HG02885 (cell line): ENCODE data around the gene ATG14.
A peak's percentile ranks its signal among the peaks of the same experiment; 100 is the strongest.
"Not testable (repeated sequence)": the region's sequence is repeated elsewhere in the genome, so short reads cannot be mapped to it uniquely, and the experiment has no call there.

Experiments used
- ATAC-seq: cut with Tn5 transposase; IDR thresholded peaks from one replicate; pipeline ENCODE4 v1.9.1; 2021; ENCODE audit warnings: mild to moderate bottlenecking; ENCODE audit not compliant: unreplicated experiment, poor library complexity

Gene ATG14

GRCh38 chr14:55353686-55354467, 57.8 kb downstream of the ATG14 start:
- ATAC-seq, result peak; percentile 5

DNA sequence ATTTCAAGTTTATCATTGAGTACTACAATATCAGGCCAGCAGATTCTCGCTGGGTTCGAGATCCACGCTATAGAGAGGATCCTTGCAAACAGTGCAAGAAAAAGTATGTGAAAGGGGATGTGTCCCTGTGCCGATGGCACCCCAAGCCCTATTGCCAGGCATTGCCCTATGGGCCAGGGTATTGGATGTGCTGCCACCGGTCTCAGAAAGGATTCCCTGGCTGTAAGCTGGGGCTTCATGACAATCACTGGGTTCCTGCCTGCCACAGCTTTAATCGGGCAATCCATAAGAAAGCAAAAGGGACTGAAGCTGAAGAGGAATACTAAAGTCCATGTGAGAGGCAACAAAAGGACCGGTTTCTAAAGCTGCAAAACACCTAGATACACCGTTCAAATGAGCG, 59.4 kb downstream of the ATG14 start:
- no peak for ATAC-seq

DNA sequence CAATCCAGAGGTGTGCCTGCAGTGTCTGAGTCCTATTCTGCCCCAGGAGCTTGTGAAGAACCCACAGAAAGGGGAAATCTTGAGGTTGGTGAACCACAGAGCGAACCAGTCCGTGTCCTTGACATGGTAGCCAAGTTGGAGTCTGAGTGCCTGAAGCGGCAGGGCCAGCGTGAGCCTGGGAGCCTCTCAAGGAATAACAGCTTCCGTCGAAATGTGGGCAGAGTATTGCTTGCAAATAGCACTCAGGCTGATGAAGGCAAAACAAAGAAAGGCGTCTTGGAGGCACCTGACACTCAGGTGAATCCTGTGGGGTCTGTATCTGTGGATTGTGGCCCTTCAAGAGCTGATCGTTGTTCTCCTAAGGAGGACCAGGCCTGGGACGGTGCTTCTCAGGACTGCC, 60.5 kb downstream of the ATG14 start:
- ATAC-seq, result no peak

GRCh38 chr14:55350461-55350860, 61.2 kb downstream of the ATG14 start:
- ATAC-seq, result no peak

GRCh38 chr14:55349565-55349964, 62.1 kb downstream of the ATG14 start:
- ATAC-seq, result no peak

DNA sequence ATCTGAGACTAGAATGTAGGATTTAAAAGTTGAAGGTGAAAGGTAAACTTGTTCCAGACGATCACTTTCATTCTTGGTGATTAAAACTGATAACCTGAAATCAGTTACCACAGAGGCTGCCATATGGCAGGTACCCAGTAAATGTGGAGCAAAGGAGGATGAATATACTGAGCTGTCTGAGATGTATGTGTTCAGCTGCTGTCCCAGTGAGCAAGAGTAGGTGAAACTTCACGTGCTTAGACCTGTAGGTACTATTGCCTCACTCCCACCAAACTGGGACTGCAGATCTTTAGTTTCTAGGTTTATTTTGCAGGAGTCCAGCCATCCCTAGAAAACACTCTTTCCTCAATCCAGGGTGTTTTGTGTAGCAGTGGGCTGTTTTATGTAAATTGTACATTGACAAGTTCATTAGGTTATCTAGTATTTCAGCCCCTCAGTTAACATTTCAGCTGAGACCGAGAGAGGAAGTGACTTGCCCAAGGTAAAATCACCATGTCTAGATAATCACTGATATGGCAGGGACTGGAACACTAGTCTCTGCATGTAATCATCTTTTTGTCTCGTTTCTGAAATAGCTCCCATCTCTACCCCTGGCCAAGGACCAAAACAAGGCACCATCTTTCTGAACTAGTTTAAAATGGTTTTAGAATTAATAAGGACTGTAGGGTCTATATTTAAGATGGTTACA, 62.7 kb downstream of the ATG14 start:
- ATAC-seq, result peak; percentile 58

DNA sequence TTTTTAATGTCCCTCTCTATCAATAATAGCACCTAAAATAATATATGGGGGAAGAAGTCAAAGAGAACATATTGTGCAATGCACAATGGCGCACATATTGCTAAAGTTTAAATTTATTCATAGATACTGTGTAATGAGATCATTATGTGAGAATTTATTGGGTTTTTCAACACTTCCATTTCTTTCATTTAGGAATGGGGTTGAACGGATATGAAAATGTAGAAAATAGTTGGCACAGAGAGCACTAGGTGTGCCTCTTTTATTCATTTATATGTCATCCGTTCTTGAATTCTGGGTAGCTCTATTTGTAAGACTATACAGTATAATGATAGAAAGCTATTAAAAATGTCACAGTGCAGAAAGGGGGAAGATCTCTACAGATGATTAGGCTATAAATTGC, 63.9 kb downstream of the ATG14 start:
- ATAC-seq, result no peak

- no peak for ATAC-seq
These were observed 64.6 kb downstream of the ATG14 start for GRCh38 chr14:55347040-55347439.

DNA sequence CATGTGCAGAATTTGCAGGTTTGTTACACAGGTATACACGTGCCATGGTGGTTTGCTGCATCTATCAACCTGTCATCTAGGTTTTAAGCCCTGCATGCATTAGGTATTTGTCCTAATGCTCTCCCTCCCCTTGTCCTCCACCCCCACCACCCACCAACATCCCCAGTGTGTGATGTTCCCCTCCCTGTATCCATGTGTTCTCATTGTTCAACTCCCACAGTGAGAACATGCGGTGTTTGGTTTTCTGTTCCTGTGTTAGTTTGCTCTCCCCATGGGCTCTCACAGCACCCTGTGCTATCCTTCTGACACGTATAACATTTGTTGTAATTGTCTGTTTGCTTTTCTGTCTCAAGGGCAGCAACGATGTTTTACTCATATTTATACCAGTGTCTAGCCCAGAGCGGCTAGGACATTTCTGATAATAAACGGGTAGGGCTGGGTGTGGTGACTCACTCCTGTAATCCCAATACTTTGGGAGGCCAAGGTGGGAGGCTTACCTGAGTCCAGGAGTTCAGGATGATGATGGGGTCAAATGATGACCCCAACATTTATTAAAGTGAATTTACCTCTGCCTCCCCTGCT, 67.0 kb downstream of the ATG14 start:
- ATAC-seq, result not testable (repeated sequence)

- ATAC-seq, result no peak
These were observed 69.8 kb downstream of the ATG14 start for GRCh38 chr14:55341781-55342180.

DNA sequence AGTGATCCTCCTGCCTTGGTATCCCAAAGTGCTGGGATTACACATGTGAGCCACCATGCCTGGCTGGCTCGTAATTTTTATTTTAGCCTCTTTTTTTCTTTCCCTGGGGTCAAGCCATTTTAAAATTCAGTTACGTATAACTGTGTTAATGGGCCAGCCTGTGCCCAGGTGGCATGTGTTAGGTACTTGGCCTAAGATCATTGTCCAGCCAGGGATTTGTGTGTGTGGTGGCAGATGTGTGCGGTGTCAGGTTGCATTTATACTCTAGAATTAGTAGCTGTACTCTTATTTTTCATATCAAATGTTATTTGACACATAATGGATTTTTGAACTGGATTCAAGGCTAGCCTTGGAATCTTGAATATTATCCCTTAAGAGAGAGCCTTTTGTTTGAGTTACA, 71.1 kb downstream of the ATG14 start:
- ATAC-seq, result no peak

DNA sequence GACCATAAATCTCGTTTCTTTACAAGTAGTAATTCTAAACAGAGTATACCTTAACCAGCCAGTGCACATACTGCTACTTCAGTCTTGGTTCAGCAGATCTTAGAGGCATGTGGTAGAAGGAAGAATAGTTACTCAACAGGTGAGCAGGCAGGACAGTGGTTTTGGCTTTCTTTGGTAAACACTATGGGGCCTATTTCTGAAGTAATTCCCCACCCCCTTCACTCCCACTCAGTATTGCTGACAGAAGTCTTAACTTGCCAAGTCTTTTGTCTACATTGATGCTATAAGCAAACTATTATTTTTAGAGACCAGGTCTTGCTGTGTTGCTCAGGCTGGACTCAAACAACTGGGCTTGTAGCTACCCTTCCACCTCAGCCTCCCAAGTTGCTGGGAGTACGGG, 71.9 kb downstream of the ATG14 start:
- peak; percentile 97 for ATAC-seq

- ATAC-seq, result no peak
These were observed 74.9 kb downstream of the ATG14 start for GRCh38 chr14:55336691-55337090.

DNA sequence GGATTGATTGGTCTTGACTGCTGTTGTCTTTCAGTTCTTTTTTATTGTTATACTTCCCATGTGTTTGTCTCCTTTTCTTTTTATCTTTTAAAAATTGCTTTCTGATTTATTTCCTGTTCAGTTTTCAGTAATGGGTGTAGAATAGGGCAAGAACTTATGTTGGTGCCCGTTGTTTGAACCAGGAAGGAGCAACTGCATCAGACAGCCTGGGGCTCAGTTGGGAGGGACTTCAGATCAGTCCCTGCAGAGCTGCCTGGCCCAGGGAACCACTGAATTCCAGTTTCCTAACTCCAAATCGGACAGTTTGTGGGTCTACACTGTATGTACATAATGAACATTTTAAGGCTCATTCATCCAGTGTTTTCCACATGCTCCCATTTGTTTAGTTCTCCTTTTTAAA, 75.5 kb downstream of the ATG14 start:
- no peak for ATAC-seq

GRCh38 chr14:55333711-55334485, 77.7 kb downstream of the ATG14 start:
- ATAC-seq, result peak; percentile 71

DNA sequence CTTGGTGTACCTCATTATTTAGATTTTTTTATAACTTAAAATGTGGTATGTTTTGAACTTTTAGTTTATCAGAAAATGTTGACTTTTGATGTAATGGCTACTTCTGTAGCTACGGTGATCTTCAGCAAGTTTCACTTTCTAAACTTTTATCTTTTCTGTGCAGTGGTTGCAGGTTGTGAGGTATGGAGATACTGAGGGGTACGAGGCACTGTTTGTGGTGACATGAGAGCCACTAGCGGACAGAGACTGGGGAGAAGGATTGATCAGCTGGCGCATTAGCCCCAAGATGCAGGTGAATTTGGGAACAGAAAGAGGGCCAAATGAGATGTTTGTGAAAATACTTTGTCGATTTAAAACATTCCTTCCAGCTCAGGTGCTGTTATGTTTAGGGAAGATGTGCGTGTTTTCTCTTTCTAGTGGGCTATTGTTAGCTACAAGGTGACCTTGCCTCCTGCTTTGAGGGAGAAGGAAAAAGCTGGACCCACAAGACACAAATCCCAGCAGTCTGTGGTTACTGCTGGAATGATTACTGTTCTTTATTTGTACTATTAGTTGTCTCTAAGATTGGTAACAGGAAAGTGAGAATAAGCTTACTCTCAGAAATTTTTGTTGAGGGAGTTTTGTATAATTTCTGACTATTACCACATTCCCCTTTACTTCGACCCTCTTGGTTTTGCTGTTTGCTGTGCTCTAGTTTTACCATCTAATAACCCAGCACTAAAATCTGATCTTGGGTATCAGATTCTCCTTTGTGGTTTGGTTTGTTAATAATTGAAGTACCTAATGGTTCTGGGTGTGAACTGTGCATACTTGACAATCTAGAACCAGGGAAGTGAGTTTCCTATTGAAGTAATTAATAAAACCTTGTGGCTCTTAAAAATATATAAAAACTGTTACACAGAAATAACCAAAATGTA, 78.7 kb downstream of the ATG14 start:
- peak; percentile 72 for ATAC-seq

GRCh38 chr14:55329999-55330710, 81.5 kb downstream of the ATG14 start:
- no peak for ATAC-seq

- no peak for ATAC-seq
These were observed 83.3 kb downstream of the ATG14 start for GRCh38 chr14:55328317-55328716.

GRCh38 chr14:55327179-55327578, 84.5 kb downstream of the ATG14 start:
- peak; percentile 88 for ATAC-seq
